Measurements from ENCODE around the gene ARHGAP6. TPM values are rescaled to one million over a fixed set of nuclear protein-coding genes. Genes with fewer than 3 reads are reported as not detected.
A peak's percentile ranks its signal among the peaks of the same experiment; 100 is the strongest.
"Not testable (repeated sequence)": the region's sequence is repeated elsewhere in the genome, so short reads cannot be mapped to it uniquely, and the experiment has no call there.

The ARHGAP6 gene
- total and polyA plus RNA-seq, 3 donors from 2014 or later, result 4.8 to 11.8 (median 5.7) TPM

DNA sequence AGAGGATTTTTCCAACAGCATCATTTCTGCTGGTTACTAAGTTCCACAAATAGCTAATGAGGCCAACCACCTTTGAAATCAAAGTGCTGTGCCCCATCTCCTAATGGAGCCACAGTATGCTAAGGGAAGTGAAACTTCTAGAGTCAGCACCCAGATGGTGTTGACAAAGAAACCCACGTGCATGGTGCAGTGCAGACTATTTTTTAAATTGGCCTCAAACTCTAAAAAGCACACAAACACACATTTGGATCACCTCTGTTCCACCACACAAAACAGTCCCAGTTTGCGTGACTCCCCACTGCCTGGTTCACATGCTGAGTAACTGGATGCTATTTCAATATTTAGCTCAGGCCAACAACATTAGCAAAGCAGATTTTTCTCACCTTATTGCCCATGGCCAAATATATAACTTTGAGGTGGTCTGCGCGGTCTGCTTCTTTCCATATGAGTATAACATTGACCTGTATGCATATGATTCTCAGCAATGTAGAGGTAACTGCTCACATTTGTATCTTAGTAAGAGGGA lies 302.6 kb downstream of the ARHGAP6 start:
- Histone ChIP-seq H3K9me3 (no peaks in the 10 kb centered on the region), H3K36me3 (ENCODE audit: low read depth, missing control alignments) (no peaks in the 10 kb centered on the region), H3K27me3 (no peaks in the 10 kb centered on the region), H3K27ac (no peak overlapping the region), H3K4me3 (no peak overlapping the region), H3K4me1 (no peaks in the 10 kb centered on the region)
- WGBS, 2 donors, result 86 to 92% methylated on average over 4 of the region's 4 CpGs
- TF ChIP-seq POLR2A (IDR thresholded peaks at IDR 0.05) (no peak), CTCF (IDR thresholded peaks at IDR 0.05) (no peak)
- intact Hi-C loops (cut with DNase I; ENCODE audit: low total_unique reads), result no loop called here
- DNase-seq, result peak; percentile 15

- intact Hi-C loops (cut with DNase I; ENCODE audit: low total_unique reads); H3K27ac ChIP-seq; H3K4me1 ChIP-seq; H3K4me3 ChIP-seq; H3K27me3 ChIP-seq; H3K9me3 ChIP-seq; DNase-seq; H3K36me3 ChIP-seq (ENCODE audit: low read depth, missing control alignments): not testable (repeated sequence)
- WGBS, 2 donors, result 92% methylated on average over 3 of the region's 3 CpGs; no CpG with 5 or more reads in 1 of the 2 donors
Observed at GRCh38 chrX:11361666-11362065, 304.1 kb downstream of the ARHGAP6 start.

- H3K4me1 ChIP-seq; intact Hi-C loops (cut with DNase I; ENCODE audit: low total_unique reads); H3K4me3 ChIP-seq; H3K27ac ChIP-seq; H3K36me3 ChIP-seq (ENCODE audit: low read depth, missing control alignments); H3K9me3 ChIP-seq; H3K27me3 ChIP-seq; DNase-seq: not testable (repeated sequence)
- WGBS, 2 donors, result 65 to 80% methylated on average over 1 to 2 of the region's 2 CpGs
Observed at GRCh38 chrX:11355944-11356343, 309.8 kb downstream of the ARHGAP6 start.

DNA sequence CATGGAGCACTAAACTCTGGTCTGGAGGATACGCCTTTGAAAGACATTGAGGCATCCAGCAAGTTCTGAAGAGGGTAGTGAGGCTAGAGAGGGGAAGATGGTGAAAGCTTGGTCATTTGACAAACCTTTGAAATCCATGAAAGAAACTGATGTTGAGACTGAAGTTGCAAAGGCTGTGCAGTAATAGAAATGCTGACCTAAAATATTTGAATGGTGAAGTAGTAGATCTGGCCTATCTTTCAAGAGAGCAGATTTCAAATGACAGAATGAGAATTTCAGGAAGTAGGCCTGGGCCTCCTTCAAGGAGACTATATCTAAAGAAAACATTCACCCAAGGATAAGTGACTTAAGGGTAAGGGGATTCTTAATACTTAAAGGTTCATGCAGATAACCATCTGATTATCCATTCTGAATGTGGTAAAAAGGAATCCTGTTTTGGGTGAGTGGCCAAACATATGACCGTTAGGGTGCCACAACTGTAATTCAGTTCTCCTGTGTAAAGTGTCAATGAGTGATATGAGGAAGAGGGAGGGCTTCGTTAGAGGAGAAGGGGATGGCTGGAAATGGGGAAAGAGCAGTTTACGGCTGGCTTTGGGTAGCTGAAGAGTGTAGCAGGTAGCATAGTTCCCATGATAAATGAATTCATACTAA lies 310.3 kb downstream of the ARHGAP6 start:
- H3K4me1 ChIP-seq, result no peaks in the 10 kb centered on the region
- intact Hi-C loops (cut with DNase I; ENCODE audit: low total_unique reads), result no loop called here
- no peak for TF ChIP-seq CTCF (IDR thresholded peaks at IDR 0.05)
- TF ChIP-seq POLR2A (IDR thresholded peaks at IDR 0.05), result no peak
- H3K27ac ChIP-seq, result no peak overlapping the region
- H3K9me3 ChIP-seq, result no peaks in the 10 kb centered on the region
- WGBS, 2 donors, result 91% methylated on average over 4 of the region's 4 CpGs
- DNase-seq, result no peak
- no peak overlapping the region for H3K4me3 ChIP-seq
- H3K36me3 ChIP-seq (ENCODE audit: low read depth, missing control alignments), result no peaks in the 10 kb centered on the region
- H3K27me3 ChIP-seq, result no peaks in the 10 kb centered on the region

- no peak for TF ChIP-seq POLR2A (IDR thresholded peaks at IDR 0.05)
- no peak for TF ChIP-seq CTCF (IDR thresholded peaks at IDR 0.05)
- no peak overlapping the region for H3K27ac ChIP-seq
- no peak for DNase-seq
- no peaks in the 10 kb centered on the region for H3K36me3 ChIP-seq (ENCODE audit: low read depth, missing control alignments)
- 75 to 93% methylated on average over 1 of the region's 1 CpG for WGBS, 2 donors
- no peaks in the 10 kb centered on the region for H3K9me3 ChIP-seq
- no peaks in the 10 kb centered on the region for H3K27me3 ChIP-seq
- no peaks in the 10 kb centered on the region for H3K4me1 ChIP-seq
- intact Hi-C loops (cut with DNase I; ENCODE audit: low total_unique reads), result no loop called here
- no peak overlapping the region for H3K4me3 ChIP-seq
Observed at GRCh38 chrX:11352296-11352741, 313.4 kb downstream of the ARHGAP6 start.
